Panc1 (cell line): Measurements from ENCODE around the gene KIF17. TPM values are rescaled to one million over a fixed set of nuclear protein-coding genes. Genes with fewer than 3 reads are reported as not detected.

Source experiments
- ATAC-seq: fragments of 200-7000 bp; cut with Tn5 transposase; 2 replicates; pipeline ENCODE4 v1.9.1; 2020; ENCODE audit warnings: mild to moderate bottlenecking, moderate library complexity
- BruUV-seq: library from RNA; stranded (reverse); fragments of 400-500 nt; replicated peaks from 2 replicates; lab custom pipeline; 2021; lab: Mats Ljungman, UMichigan
- CTCF ChIA-PET: fragments of 300-600 bp; sonication (Branson Sonifier 250); formaldehyde crosslinking; loops from one replicate; lab custom pipeline; 2022; ENCODE audit warnings: antibody characterized with exemption; lab: Charles Lee
- POLR2A ChIA-PET: fragments of 300-600 bp; sonication (Branson Sonifier 250); formaldehyde crosslinking; loops from one replicate; lab custom pipeline; 2022; ENCODE audit warnings: antibody characterized with exemption; lab: Charles Lee
- DNase-seq: peaks from one replicate; pipeline ENCODE4 v3.0.0-alpha.2; 2010; ENCODE audit warnings: low read depth, low spot score
- H3K27ac ChIP-seq: 2 replicates; pipeline ENCODE4 v1.5.1; 2011; ENCODE audit warnings: mild to moderate bottlenecking, low read length, inconsistent platforms
- H3K27me3 ChIP-seq: fragments of 200-500 bp; sonication (Bioruptor generic); 2 replicates; pipeline ENCODE4 v1.6.0; 2014; ENCODE audit warnings: low read length, inconsistent platforms; ENCODE audit not compliant: control insufficient read depth, insufficient read depth
- H3K36me3 ChIP-seq: fragments of 200-500 bp; sonication (Bioruptor generic); 2 replicates; pipeline ENCODE4 v1.5.1; 2014; ENCODE audit warnings: inconsistent platforms, mild to moderate bottlenecking, low read length, moderate library complexity; ENCODE audit not compliant: control insufficient read depth, insufficient read depth
- H3K4me1 ChIP-seq: 2 replicates; pipeline ENCODE4 v1.5.1; 2011; ENCODE audit warnings: inconsistent platforms, mild to moderate bottlenecking, low read length, moderate library complexity; ENCODE audit not compliant: control insufficient read depth, insufficient read depth
- H3K4me3 ChIP-seq, 2 experiments: 2 replicates each; pipeline ENCODE4 v1.5.1; 2011 to 2012; ENCODE audit warnings: low read depth in 2 of 2, low read length in 2 of 2, mild to moderate bottlenecking in 2 of 2, inconsistent platforms in 1 of 2, moderate library complexity in 1 of 2
- H3K9me3 ChIP-seq: fragments of 200-500 bp; sonication (Bioruptor generic); 2 replicates; pipeline ENCODE4 v1.5.1; 2014; ENCODE audit warnings: low read depth, mild to moderate bottlenecking, inconsistent platforms, low read length, moderate library complexity; ENCODE audit not compliant: control insufficient read depth, insufficient read depth
- POLR2AphosphoS5 ChIP-seq: IDR thresholded peaks from 2 replicates; pipeline ENCODE4 v1.6.1; 2012; ENCODE audit warnings: mild to moderate bottlenecking, low read depth, low read length, moderate library complexity
- SIN3A ChIP-seq: IDR thresholded peaks from 2 replicates; pipeline ENCODE4 v1.6.1; 2012; ENCODE audit warnings: low read depth, mild to moderate bottlenecking, low read length, moderate library complexity, borderline replicate concordance; ENCODE audit not compliant: insufficient read depth
- TCF7L2 ChIP-seq: IDR thresholded peaks from 2 replicates; pipeline ENCODE4 v1.6.1; 2011; ENCODE audit warnings: mild to moderate bottlenecking, low read depth, low read length, inconsistent platforms
- in situ Hi-C: cut with HindIII; loops from 2 replicates; pipeline ENCODE4 v1.10.0; 2016; ENCODE audit warnings: low sequenced_read_pairs, low pct_unique_long_range_greater_than_20kb
- intact Hi-C: fragments of 100-400 bp; cut with micrococcal nuclease; formaldehyde crosslinking; loops from one replicate; pipeline ENCODE4 v1.10.0; 2022; ENCODE audit not compliant: unreplicated experiment
- total RNA-seq: library from RNA; stranded (reverse); gene quantifications from one replicate; pipeline ENCODE4 v1.2.1, GENCODE V29; 2021; ENCODE audit not compliant: unreplicated experiment
- TF ChIP-seq, protein P1 (sequence below), 2 experiments: IDR thresholded peaks; 2 replicates each; pipeline ENCODE4 v1.6.1; 2011 to 2012; ENCODE audit warnings: low read depth in 2 of 2, control low read depth in 1 of 2, low read length in 1 of 2, mild to moderate bottlenecking in 1 of 2, moderate library complexity in 1 of 2; ENCODE audit not compliant: insufficient read depth in 1 of 2
- TF ChIP-seq, protein P2 (sequence below): fragments of 450-650 bp; IDR thresholded peaks from 2 replicates; pipeline ENCODE4 v1.5.1; 2017; ENCODE audit warnings: mild to moderate bottlenecking

The KIF17 gene
- total RNA-seq, 1 experiment from 2014 or later = 3.9 TPM

DNA sequence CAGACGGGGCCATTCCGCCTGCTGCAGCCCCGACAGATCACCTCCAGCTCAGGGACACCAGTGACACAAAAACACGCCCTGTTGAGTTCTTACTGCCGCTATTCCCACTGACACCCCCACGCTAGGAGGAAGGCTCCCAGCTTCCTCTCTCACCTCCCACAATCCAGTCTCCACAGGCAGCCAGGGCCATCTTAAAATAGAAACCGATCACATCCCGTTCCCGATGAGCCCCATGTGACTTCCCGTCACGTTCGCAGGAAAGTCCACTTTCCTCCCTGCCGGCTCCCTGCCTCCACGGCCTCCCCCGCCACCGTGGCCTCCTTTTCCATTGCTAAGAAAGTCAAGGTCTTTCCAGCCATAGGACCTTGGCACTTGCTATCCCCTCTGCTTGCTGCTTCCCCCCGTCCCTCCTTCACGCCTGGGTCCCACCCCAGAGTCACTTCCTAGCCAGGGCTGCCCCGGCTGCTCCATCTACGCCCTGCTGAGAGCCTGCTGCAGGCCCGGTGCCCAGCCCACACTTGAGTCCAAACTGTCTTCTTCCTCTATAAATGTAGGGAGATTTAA is 32.6 kb downstream of the KIF17 start:
- in situ Hi-C loops (no loop called here), intact Hi-C loops (no loop called here)
- Histone ChIP-seq H3K4me1 (no peaks in the 10 kb centered on the region), H3K9me3 (no peaks in the 10 kb centered on the region), H3K27ac (no peak overlapping the region), H3K36me3 (no peaks in the 10 kb centered on the region), H3K4me3 (no peak overlapping the region), H3K27me3 (no peaks in the 10 kb centered on the region)
- TF ChIP-seq SIN3A (no peak), POLR2AphosphoS5 (no peak), TCF7L2 (no peak)
- TF ChIP-seq, protein P1, sequence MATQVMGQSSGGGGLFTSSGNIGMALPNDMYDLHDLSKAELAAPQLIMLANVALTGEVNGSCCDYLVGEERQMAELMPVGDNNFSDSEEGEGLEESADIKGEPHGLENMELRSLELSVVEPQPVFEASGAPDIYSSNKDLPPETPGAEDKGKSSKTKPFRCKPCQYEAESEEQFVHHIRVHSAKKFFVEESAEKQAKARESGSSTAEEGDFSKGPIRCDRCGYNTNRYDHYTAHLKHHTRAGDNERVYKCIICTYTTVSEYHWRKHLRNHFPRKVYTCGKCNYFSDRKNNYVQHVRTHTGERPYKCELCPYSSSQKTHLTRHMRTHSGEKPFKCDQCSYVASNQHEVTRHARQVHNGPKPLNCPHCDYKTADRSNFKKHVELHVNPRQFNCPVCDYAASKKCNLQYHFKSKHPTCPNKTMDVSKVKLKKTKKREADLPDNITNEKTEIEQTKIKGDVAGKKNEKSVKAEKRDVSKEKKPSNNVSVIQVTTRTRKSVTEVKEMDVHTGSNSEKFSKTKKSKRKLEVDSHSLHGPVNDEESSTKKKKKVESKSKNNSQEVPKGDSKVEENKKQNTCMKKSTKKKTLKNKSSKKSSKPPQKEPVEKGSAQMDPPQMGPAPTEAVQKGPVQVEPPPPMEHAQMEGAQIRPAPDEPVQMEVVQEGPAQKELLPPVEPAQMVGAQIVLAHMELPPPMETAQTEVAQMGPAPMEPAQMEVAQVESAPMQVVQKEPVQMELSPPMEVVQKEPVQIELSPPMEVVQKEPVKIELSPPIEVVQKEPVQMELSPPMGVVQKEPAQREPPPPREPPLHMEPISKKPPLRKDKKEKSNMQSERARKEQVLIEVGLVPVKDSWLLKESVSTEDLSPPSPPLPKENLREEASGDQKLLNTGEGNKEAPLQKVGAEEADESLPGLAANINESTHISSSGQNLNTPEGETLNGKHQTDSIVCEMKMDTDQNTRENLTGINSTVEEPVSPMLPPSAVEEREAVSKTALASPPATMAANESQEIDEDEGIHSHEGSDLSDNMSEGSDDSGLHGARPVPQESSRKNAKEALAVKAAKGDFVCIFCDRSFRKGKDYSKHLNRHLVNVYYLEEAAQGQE (IDR thresholded peaks at IDR 0.05; ENCODE audit: insufficient read depth in 1 of 2, low read depth in 2 of 2, low read length in 1 of 2) = no peak
- BruUV-seq = no TSS peak
- POLR2A ChIA-PET = no interaction called here
- CTCF ChIA-PET = interaction anchor here (0.5 kb wide), 1 partner anchor 24 kb away, joined by 5 read pairs; the partner anchor contains the start of gene DDOST
- no peak for ATAC-seq
- DNase-seq = no peak

DNA sequence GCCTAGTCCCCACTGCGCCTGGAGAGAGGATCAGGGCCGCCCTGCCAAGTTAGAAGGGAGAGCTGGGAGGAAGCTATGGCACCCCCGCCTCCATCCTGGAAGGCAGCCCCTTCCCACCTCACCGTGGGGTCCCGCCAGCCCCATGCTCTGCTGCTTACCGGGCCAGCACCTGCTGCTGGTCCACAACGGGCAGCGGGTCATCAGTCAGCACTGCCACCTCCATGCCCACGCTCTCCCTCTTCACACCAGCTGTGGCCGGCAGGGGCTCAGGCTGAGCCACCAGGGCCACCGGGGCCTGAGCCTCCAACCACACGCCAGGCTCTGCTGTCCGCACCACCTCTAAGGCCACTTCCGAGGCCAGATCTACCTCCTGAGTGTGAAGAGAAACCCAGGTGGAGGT is 33.2 kb downstream of the KIF17 start:
- Histone ChIP-seq H3K27me3 (no peaks in the 10 kb centered on the region), H3K36me3 (no peaks in the 10 kb centered on the region), H3K4me3 (no peak overlapping the region), H3K27ac (no peak overlapping the region), H3K4me1 (no peaks in the 10 kb centered on the region), H3K9me3 (no peaks in the 10 kb centered on the region)
- intact Hi-C loops = no loop called here
- ATAC-seq = no peak
- TF ChIP-seq, protein P2, sequence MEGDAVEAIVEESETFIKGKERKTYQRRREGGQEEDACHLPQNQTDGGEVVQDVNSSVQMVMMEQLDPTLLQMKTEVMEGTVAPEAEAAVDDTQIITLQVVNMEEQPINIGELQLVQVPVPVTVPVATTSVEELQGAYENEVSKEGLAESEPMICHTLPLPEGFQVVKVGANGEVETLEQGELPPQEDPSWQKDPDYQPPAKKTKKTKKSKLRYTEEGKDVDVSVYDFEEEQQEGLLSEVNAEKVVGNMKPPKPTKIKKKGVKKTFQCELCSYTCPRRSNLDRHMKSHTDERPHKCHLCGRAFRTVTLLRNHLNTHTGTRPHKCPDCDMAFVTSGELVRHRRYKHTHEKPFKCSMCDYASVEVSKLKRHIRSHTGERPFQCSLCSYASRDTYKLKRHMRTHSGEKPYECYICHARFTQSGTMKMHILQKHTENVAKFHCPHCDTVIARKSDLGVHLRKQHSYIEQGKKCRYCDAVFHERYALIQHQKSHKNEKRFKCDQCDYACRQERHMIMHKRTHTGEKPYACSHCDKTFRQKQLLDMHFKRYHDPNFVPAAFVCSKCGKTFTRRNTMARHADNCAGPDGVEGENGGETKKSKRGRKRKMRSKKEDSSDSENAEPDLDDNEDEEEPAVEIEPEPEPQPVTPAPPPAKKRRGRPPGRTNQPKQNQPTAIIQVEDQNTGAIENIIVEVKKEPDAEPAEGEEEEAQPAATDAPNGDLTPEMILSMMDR = no peak
- in situ Hi-C loops = no loop called here
- CTCF ChIA-PET = interaction anchor here (0.5 kb wide), 1 partner anchor 23 kb away, joined by 5 read pairs; the partner anchor contains the start of gene DDOST
- BruUV-seq = no TSS peak
- no peak for DNase-seq
- POLR2A ChIA-PET = no interaction called here

DNA sequence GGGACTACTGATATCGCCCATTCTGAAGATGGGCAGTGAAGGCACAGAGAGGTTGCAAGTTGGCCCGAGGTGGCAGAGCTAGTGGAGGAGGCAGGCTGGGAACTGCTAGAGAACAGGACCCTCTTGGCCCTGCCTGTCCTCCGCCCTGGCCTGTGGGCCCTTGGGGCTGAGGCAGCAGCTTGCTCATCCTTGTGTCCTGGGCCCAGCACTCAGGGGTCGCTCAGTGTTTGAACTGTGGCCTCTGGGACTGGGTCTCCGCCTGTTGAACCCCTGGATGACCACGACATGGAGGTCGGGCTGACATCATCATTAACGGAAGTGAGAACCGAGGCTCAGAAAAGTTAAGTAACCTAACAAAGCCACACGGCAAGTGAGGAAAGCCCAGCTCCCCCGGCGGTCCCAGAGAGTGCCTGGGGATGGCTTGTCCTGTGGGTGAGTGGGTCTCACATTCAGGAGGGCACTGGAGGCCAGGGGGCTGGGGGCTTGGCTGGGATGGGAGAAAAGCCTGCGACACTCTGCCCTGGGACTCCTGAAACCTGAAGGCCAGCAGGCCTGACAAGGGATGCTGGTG is 33.7 kb downstream of the KIF17 start:
- intact Hi-C loops = no loop called here
- POLR2A ChIA-PET = no interaction called here

More for the DNA sequence above, 33.7 kb downstream of the KIF17 start:
- ATAC-seq = no peak
- Histone ChIP-seq H3K36me3 (no peaks in the 10 kb centered on the region), H3K27me3 (no peaks in the 10 kb centered on the region), H3K9me3 (no peaks in the 10 kb centered on the region), H3K4me3 (no peak overlapping the region), H3K27ac (no peak overlapping the region), H3K4me1 (no peaks in the 10 kb centered on the region)
- TF ChIP-seq POLR2AphosphoS5 (no peak), TCF7L2 (no peak), SIN3A (no peak)
- TF ChIP-seq, protein P2 = no peak
- TF ChIP-seq, protein P1 (IDR thresholded peaks at IDR 0.05; ENCODE audit: insufficient read depth in 1 of 2, low read depth in 2 of 2, low read length in 1 of 2) = no peak
- CTCF ChIA-PET = no interaction called here
- in situ Hi-C loops = no loop called here
- no peak for DNase-seq
- BruUV-seq = no TSS peak
